Smooth muscle cell (in vitro differentiated cells): Measurements from ENCODE around the gene RPS2. TPM values are rescaled to one million over a fixed set of nuclear protein-coding genes. Genes with fewer than 3 reads are reported as not detected.
"Not testable (repeated sequence)": the region's sequence is repeated elsewhere in the genome, so short reads cannot be mapped to it uniquely, and the experiment has no call there.

Experiments used
- DNase-seq: peaks from one replicate; lab custom pipeline; 2025; ENCODE audit not compliant: unreplicated experiment; lab: John Stamatoyannopoulos, UW
- H2AFZ ChIP-seq: fragments of 200-600 bp; sonication (generic); 2 replicates; pipeline ENCODE4 v1.6.0; 2016; ENCODE audit warnings: antibody characterized with exemption, low read depth, mild to moderate bottlenecking
- H3F3A ChIP-seq: fragments of 200-600 bp; sonication (generic); 2 replicates; pipeline ENCODE4 v1.6.0; 2017; ENCODE audit warnings: antibody characterized with exemption, low read depth
- H3K27ac ChIP-seq: fragments of 200-600 bp; sonication (generic); 2 replicates; pipeline ENCODE4 v1.5.1; 2016; ENCODE audit warnings: low read depth, mild to moderate bottlenecking
- H3K27me3 ChIP-seq: fragments of 200-600 bp; sonication (generic); 2 replicates; pipeline ENCODE4 v1.6.1; 2016; ENCODE audit warnings: low read depth, mild to moderate bottlenecking
- H3K36me3 ChIP-seq: fragments of 200-600 bp; sonication (generic); 2 replicates; pipeline ENCODE4 v1.5.1; 2016; ENCODE audit warnings: low read depth
- H3K4me1 ChIP-seq: fragments of 200-600 bp; sonication (generic); 2 replicates; pipeline ENCODE4 v1.5.1; 2016; ENCODE audit warnings: low read depth
- H3K4me2 ChIP-seq: fragments of 200-600 bp; sonication (generic); 2 replicates; pipeline ENCODE4 v1.6.0; 2016; ENCODE audit warnings: mild to moderate bottlenecking
- H3K4me3 ChIP-seq: fragments of 200-600 bp; sonication (generic); 2 replicates; pipeline ENCODE4 v1.5.1; 2016; ENCODE audit warnings: mild to moderate bottlenecking
- H3K79me2 ChIP-seq: fragments of 200-600 bp; sonication (generic); 2 replicates; pipeline ENCODE4 v1.6.0; 2016; ENCODE audit warnings: low read depth, mild to moderate bottlenecking
- H3K9ac ChIP-seq: fragments of 200-600 bp; sonication (generic); 2 replicates; pipeline ENCODE4 v1.6.0; 2016; ENCODE audit warnings: low read depth
- H3K9me3 ChIP-seq: fragments of 200-600 bp; sonication (generic); replicated peaks from 2 replicates; pipeline ENCODE4 v1.5.1; 2016; ENCODE audit warnings: low read depth
- H4K20me1 ChIP-seq: fragments of 200-600 bp; sonication (generic); 2 replicates; pipeline ENCODE4 v1.6.0; 2016; ENCODE audit warnings: low read depth
- WGBS: methylation state at CpG from one replicate; pipeline ENCODE4 v1.1.7; 2016; ENCODE audit warnings: low lambda C conversion rate; 5-methylcytosine and 5-hydroxymethylcytosine counted together
- polyA plus RNA-seq: library from polyadenylated mRNA; unstranded; fragments of >200 nt; fragmentation: Nextera tagmentation; extraction: Ambion mirVana; gene quantifications from 2 replicates; pipeline ENCODE4 v1.2.1, GENCODE V29; 2016
- total RNA-seq: library from RNA; depleted of rRNA; stranded (reverse); fragments of >200 nt; gene quantifications from 2 replicates; pipeline ENCODE4 v1.2.3, GENCODE V29; 2014
- TF ChIP-seq, protein P1 (sequence below): fragments of 200-600 bp; sonication (generic); IDR thresholded peaks from 2 replicates; pipeline ENCODE4 v1.5.1; 2017; ENCODE audit warnings: borderline replicate concordance, mild to moderate bottlenecking, antibody characterized with exemption; ENCODE audit not compliant: insufficient read depth, poor library complexity, severe bottlenecking

RPS2 gene
- total and polyA plus RNA-seq, 2 experiments from 2014 or later = 2,041 to 2,576 TPM

DNA sequence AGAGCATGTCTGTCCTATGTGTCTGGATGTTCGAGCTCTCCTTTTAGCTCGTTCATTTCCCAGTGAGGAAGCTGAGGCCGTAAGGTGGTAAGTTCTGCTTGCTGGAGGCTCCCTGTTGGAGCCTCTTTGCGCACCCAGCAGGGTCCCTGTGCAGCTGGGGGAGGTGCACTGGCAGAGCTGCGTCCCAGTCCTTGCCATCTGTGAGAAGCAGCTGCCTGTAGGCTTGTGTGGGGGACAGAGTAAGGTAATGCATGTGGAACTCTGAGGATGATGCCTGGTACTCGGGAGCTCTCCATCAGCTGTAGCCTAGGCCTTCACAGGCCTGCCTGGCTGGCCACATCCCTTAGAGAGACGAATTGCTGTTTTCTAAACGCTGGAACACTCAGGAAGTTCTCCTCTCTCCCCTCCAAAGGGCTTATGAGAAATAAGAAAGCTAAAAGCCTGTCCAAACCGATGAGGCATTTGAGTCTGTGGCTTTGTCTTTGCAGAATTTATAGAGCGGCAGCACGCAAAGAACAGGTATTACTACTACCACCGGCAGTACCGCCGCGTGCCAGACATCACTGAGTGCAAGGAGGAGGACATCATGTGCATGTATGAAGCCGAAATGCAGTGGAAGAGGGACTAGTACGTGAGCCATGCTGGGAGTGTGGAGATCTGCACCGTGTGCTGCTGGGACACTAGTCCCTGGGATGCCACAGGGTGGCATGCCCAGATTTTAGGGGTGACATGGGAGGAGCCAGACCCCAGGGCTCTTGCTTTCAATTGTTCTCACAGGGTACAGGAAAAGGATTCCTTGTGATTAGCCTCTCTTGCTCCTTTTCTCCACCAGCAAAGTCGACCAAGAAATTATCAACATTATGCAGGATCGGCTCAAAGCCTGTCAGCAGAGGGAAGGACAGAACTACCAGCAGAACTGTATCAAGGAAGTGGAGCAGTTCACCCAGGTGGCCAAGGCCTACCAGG is 3.7 kb downstream of the RPS2 start:
- peak overlapping the region; percentile 86 for H3K4me3 ChIP-seq
- DNase-seq = no peak
- H3K4me1 ChIP-seq = peaks cover 22% of the 10 kb centered on the region
- H3K27me3 ChIP-seq = no peaks in the 10 kb centered on the region
- peaks cover 38% of the 10 kb centered on the region for H4K20me1 ChIP-seq
- peaks cover 30% of the 10 kb centered on the region for H3F3A ChIP-seq
- WGBS = 50% methylated on average over 20 of the region's 20 CpGs
- H3K27ac ChIP-seq = peak overlapping the region; percentile 38
- H3K36me3 ChIP-seq = no peaks in the 10 kb centered on the region
- no peak overlapping the region for H3K9ac ChIP-seq
- peaks cover 43% of the 10 kb centered on the region for H3K79me2 ChIP-seq
- peak overlapping the region; percentile 99 for H3K4me2 ChIP-seq
- TF ChIP-seq, protein P1, sequence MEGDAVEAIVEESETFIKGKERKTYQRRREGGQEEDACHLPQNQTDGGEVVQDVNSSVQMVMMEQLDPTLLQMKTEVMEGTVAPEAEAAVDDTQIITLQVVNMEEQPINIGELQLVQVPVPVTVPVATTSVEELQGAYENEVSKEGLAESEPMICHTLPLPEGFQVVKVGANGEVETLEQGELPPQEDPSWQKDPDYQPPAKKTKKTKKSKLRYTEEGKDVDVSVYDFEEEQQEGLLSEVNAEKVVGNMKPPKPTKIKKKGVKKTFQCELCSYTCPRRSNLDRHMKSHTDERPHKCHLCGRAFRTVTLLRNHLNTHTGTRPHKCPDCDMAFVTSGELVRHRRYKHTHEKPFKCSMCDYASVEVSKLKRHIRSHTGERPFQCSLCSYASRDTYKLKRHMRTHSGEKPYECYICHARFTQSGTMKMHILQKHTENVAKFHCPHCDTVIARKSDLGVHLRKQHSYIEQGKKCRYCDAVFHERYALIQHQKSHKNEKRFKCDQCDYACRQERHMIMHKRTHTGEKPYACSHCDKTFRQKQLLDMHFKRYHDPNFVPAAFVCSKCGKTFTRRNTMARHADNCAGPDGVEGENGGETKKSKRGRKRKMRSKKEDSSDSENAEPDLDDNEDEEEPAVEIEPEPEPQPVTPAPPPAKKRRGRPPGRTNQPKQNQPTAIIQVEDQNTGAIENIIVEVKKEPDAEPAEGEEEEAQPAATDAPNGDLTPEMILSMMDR = no peak
- H2AFZ ChIP-seq = no peak overlapping the region
- no peaks in the 10 kb centered on the region for H3K9me3 ChIP-seq

DNA sequence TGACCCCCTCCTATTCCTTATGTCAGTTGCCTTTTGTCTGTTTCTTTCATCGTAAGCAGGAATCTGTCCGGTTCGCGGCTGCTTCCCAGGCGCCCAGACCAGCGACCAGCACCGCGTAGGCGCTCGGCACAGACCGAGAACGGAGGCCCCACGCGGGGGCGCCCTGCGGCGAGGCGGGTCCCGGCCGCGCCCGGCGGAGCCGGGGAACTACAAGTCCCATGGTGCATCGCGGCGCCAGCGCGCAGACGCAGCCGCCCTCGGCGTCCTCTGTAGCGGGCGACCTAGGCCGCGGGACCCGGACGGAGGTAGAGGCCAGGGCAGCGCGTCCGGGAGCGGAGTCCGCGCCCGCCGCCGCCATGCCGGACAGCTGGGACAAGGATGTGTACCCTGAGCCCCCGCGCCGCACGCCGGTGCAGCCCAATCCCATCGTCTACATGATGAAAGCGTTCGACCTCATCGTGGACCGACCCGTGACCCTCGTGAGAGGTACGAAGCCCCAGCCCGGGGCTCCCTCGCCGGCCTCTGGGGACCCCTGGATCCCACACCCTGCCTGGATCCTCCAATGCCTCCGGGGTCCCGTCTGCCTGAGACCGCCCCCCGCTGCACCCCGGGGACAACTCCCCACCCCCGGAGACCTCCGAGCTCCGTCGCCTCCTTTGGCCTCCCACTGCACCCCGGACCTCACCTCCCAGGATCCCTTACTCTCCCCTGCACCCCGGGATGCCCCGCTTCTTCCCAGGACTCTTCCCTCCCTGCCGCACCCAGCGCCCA is 5.2 kb downstream of the RPS2 start, which contains the start of gene NDUFB10:
Gene NDUFB10 (plus strand): TSS at position 270 of the 771 bp plus-strand sequence. CDS start 87 bp downstream, at position 357.
- peak within 1 kb of the TSS; percentile 25 for H3K27ac ChIP-seq
- peaks cover 31% of the 10 kb centered on the region for H3K79me2 ChIP-seq
- H4K20me1 ChIP-seq = peaks cover 37% of the 10 kb centered on the region
- no peaks in the 10 kb centered on the region for H3K27me3 ChIP-seq
- WGBS = under 1% methylated on average over 61 of the region's 79 CpGs
- no peaks in the 10 kb centered on the region for H3K9me3 ChIP-seq
- H3K9ac ChIP-seq = peak within 1 kb of the TSS; percentile 89
- TF ChIP-seq, protein P1 = peak; percentile 53
- H3K36me3 ChIP-seq = no peaks in the 10 kb centered on the region
- H3K4me3 ChIP-seq = peak within 1 kb of the TSS; percentile 86
- peak; percentile 72 for DNase-seq
- peaks cover 17% of the 10 kb centered on the region for H3K4me1 ChIP-seq
- H2AFZ ChIP-seq = peak within 1 kb of the TSS; percentile 67
- H3F3A ChIP-seq = peaks cover 30% of the 10 kb centered on the region
- peak within 1 kb of the TSS; percentile 99 for H3K4me2 ChIP-seq

DNA sequence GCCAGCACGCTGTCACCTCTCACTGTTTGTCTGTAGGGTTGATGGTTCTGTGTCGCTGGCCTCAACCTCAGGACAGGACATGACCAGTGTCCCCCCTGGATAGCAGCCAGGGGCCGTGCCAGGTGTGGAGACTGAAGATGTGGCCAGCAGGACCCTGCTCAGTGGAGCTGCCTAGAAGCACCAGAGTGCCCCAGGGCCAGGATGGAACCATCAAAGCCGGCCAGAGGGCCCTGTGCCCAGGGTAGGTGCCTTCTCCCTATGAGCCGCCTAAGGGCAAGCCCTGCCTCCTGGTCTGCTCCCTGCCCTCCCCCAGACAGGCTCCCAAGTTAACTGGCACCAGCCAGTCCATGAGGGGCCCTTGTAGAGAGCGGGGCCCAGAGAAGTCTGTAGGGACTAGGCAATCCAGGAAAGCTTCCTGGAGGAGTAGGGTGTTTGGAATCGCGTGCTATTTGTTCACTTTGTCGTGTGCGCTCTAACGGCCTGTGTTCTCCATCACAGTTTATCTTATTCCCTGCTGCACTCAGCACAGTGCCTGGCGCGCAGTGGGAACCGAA is 5.8 kb downstream of the RPS2 start:
- Histone ChIP-seq H3K27ac (no peak overlapping the region), H3K4me3 (peak overlapping the region; percentile 86)

DNA sequence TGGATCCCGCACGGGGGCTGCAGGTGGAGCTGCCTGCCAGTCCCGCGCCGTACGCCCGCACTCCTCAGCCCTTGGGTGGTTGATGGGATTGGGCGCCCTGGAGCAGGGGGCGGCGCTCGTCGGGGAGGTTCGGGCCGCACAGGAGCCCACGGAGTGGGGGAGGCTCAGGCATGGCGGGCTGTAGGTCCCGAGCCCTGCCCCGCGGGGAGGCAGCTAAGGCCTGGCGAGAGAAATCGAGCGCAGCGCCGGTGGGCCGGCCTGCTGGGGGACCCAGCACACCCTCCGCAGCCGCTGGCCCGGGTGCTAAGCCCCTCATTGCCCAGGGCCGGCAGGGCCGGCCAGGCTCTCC is 6.5 kb downstream of the RPS2 start:
- not testable (repeated sequence) for H3K4me1 ChIP-seq, H3K9me3 ChIP-seq, DNase-seq, H3K4me3 ChIP-seq, H3K4me2 ChIP-seq, H2AFZ ChIP-seq, H3K36me3 ChIP-seq, H3K27ac ChIP-seq, H3K27me3 ChIP-seq, H3K9ac ChIP-seq
- Histone ChIP-seq H4K20me1 (peaks cover 23% of the 10 kb centered on the region), H3F3A (peaks cover 24% of the 10 kb centered on the region), H3K79me2 (peaks cover 18% of the 10 kb centered on the region)
- WGBS = 96% methylated on average over 20 of the region's 30 CpGs

More for the DNA sequence above, 5.8 kb downstream of the RPS2 start:
- H3K9me3 ChIP-seq = no peaks in the 10 kb centered on the region
- H3K36me3 ChIP-seq = no peaks in the 10 kb centered on the region
- H3K9ac ChIP-seq = no peak overlapping the region
- H2AFZ ChIP-seq = peak overlapping the region; percentile 67
- H4K20me1 ChIP-seq = peaks cover 30% of the 10 kb centered on the region
- H3K4me2 ChIP-seq = peak overlapping the region; percentile 99
- DNase-seq = no peak
- peaks cover 25% of the 10 kb centered on the region for H3K79me2 ChIP-seq
- peaks cover 30% of the 10 kb centered on the region for H3F3A ChIP-seq
- TF ChIP-seq, protein P1 = no peak
- WGBS = 63% methylated on average over 14 of the region's 14 CpGs
- H3K4me1 ChIP-seq = peaks cover 16% of the 10 kb centered on the region
- H3K27me3 ChIP-seq = no peaks in the 10 kb centered on the region

DNA sequence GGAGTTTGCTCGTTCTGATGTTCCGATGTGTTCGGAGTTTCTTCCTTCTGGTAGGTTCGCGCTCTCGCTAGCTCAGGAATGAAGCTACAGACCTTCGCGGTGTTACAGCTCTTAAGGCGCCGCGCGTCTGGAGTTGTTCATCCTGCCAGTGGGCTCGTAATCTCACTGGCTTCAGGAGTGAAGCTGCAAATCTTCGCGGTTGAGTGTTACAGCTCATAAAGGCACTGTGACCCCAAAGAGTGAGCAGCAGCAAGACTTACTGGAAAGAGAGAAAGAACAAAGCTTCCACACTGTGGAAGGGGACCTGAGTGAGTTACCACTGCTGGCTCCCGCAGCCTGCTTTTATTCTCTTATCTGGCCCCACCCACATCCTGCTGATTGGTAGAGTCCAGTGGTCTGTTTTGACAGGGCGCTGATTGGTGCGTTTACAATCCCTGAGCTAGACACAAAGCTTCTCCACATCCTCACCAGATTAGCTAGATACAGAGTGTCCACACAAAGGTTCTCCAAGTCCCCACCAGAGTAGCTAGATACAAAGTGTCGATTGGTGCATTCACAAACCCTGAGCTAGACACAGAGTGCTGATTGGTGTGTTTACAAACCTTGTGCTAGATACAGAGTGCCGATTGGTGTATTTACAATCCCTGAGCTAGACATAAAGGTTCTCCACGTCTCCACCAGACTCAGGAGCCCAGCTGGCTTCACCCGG is 7.0 kb downstream of the RPS2 start:
- not testable (repeated sequence) for H3K4me2 ChIP-seq, H3K36me3 ChIP-seq, H3K27me3 ChIP-seq, DNase-seq, H2AFZ ChIP-seq, H3K4me1 ChIP-seq, H3K9ac ChIP-seq, H3K27ac ChIP-seq, H3K9me3 ChIP-seq, H3K4me3 ChIP-seq
- 95% methylated on average over 21 of the region's 22 CpGs for WGBS
- Histone ChIP-seq H4K20me1 (peaks cover 18% of the 10 kb centered on the region), H3K79me2 (peaks cover 13% of the 10 kb centered on the region), H3F3A (peaks cover 19% of the 10 kb centered on the region)
